ENCODE data around the gene PGRMC1.

DNA sequence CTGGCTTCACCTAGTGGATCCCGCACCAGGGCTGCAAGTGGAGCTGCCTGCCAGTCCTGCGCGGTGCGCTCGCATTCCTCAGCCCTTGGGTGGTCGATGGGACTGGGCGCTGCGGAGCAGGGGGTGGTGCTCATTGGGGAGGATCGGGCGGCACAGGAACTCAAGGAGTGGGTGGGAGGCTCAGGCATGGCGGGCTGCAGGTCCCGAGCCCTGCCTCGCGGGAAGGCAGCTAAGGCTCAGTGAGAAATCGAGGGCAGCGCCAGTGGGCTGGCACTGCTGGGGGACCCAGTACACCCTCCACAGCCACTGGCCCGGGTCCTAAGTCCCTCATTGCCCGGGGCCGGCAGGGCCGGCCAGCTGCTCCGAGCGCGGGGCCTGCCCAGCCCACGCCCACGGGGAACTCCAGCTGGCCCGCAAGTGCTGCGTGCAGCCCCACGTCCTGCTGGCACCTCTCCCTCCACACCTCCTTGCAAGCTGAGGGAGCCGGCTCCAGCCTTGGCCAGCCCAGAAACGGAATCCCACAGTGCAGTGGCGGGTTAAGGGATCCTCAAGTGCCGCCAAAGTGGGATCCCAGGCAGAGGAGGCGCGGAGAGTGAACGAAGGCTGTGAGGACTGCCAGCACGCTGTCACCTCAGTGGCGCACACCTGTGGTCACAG, 27.6 kb upstream of the PGRMC1 start:
- TF ChIP-seq CTCF (IDR thresholded peaks at IDR 0.05 in 8 of 11, conservative IDR thresholded peaks at IDR 0.05 in 3 of 11), result no peak
- TF ChIP-seq POLR2A (IDR thresholded peaks at IDR 0.05), result no peak
